NCI-H748 treated with DMSO at 0.1 percent for 48 hours (cell line): Measurements from ENCODE around the gene ECHS1.
"Not testable (repeated sequence)": the region's sequence is repeated elsewhere in the genome, so short reads cannot be mapped to it uniquely, and the experiment has no call there.

ENCODE experiments used
- DNase-seq: peaks from one replicate; lab custom pipeline; 2025; lab: John Stamatoyannopoulos, UW

ECHS1 gene

GRCh38 chr10:133373174-133374090 is at the start of gene ECHS1:
Gene ECHS1, minus strand, starts transcription at chr10:133373354. Its CDS starts 21 bp downstream, at chr10:133373333.
- DNase-seq: peak; percentile 71

- no peak for DNase-seq
Measured at GRCh38 chr10:133422223-133422806, 49.2 kb upstream of the ECHS1 start.

- no peak for DNase-seq
Measured at GRCh38 chr10:133421336-133422222, 48.4 kb upstream of the ECHS1 start.

- DNase-seq: no peak
Measured at GRCh38 chr10:133420579-133420978, 47.4 kb upstream of the ECHS1 start.

- no peak for DNase-seq
Measured at GRCh38 chr10:133420028-133420427, 46.9 kb upstream of the ECHS1 start.

GRCh38 chr10:133419211-133419950 is 46.2 kb upstream of the ECHS1 start:
- DNase-seq: no peak

GRCh38 chr10:133418289-133418993 is 45.3 kb upstream of the ECHS1 start:
- no peak for DNase-seq

- DNase-seq: no peak
Measured at GRCh38 chr10:133415752-133416151, 42.6 kb upstream of the ECHS1 start.

- DNase-seq: not testable (repeated sequence)
Measured at GRCh38 chr10:133414401-133414800, 41.2 kb upstream of the ECHS1 start.

- no peak for DNase-seq
Measured at GRCh38 chr10:133412381-133412711, 39.2 kb upstream of the ECHS1 start.

- DNase-seq: no peak
Measured at GRCh38 chr10:133411523-133412380, 38.6 kb upstream of the ECHS1 start.

- DNase-seq: no peak
Measured at GRCh38 chr10:133405844-133406527, 32.8 kb upstream of the ECHS1 start.

GRCh38 chr10:133405272-133405671 is 32.1 kb upstream of the ECHS1 start:
- no peak for DNase-seq

- DNase-seq: no peak
Measured at GRCh38 chr10:133403784-133404183, 30.6 kb upstream of the ECHS1 start.

GRCh38 chr10:133403359-133403758 is 30.2 kb upstream of the ECHS1 start:
- no peak for DNase-seq

GRCh38 chr10:133401981-133402725 is 29.0 kb upstream of the ECHS1 start:
- no peak for DNase-seq

- DNase-seq: no peak
Measured at GRCh38 chr10:133401500-133401899, 28.3 kb upstream of the ECHS1 start.

GRCh38 chr10:133400624-133401424 is 27.7 kb upstream of the ECHS1 start:
- no peak for DNase-seq
